Lower lobe of right lung (tissue), 2 donors: Measurements from ENCODE around the gene C11orf54. TPM values are rescaled to one million over a fixed set of nuclear protein-coding genes. Genes with fewer than 3 reads are reported as not detected.
"Not testable (repeated sequence)": the region's sequence is repeated elsewhere in the genome, so short reads cannot be mapped to it uniquely, and the experiment has no call there.

Experiments
- ATAC-seq, 2 donors: fragments of 200-7000 bp; cut with Tn5 transposase; one replicate each; pipeline ENCODE4 v1.9.1; 2020 to 2022; ENCODE audit warnings: mild to moderate bottlenecking in 2 of 2, moderate library complexity in 2 of 2
- DNase-seq: peaks from one replicate; pipeline ENCODE4 v3.0.0-alpha.2; 2020
- H3K27ac ChIP-seq: fragments of 200-600 bp; one replicate; pipeline ENCODE4 v1.8.0; 2022
- H3K27me3 ChIP-seq: fragments of 200-600 bp; one replicate; pipeline ENCODE4 v1.8.0; 2022; ENCODE audit warnings: low read depth
- H3K36me3 ChIP-seq: fragments of 200-600 bp; one replicate; pipeline ENCODE4 v1.8.0; 2022; ENCODE audit warnings: mild to moderate bottlenecking
- H3K4me1 ChIP-seq: fragments of 200-600 bp; one replicate; pipeline ENCODE4 v1.8.0; 2022
- H3K4me3 ChIP-seq: fragments of 200-600 bp; one replicate; pipeline ENCODE4 v1.8.0; 2022; ENCODE audit warnings: mild to moderate bottlenecking
- H3K9me3 ChIP-seq: fragments of 200-600 bp; one replicate; pipeline ENCODE4 v1.8.0; 2022
- CTCF ChIP-seq: fragments of 200-600 bp; IDR thresholded peaks from one replicate; pipeline ENCODE4 v1.8.0; 2022; ENCODE audit warnings: antibody characterized with exemption, mild to moderate bottlenecking
- intact Hi-C: fragments of 100-400 bp; cut with DNase I; formaldehyde crosslinking; loops from one replicate; pipeline ENCODE4 v1.11.0; 2022
- total RNA-seq: library from RNA; stranded (reverse); fragmentation: NEBNext Ultra II Directional; extraction: Animal tissue kit (Norgen Biotek cat#: 25700); gene quantifications from one replicate; pipeline ENCODE4 v1.2.1, GENCODE V29; 2021
- donor health status: DM: no; HTN: yes; CAD: no; lungs with severe emphysema.

Gene C11orf54
- total RNA-seq, 1 donor from 2014 or later: 50.2 TPM

- Histone ChIP-seq H3K4me1 (no peaks in the 10 kb centered on the region), H3K9me3 (no peaks in the 10 kb centered on the region), H3K36me3 (peaks cover 100% of the 10 kb centered on the region), H3K27me3 (no peaks in the 10 kb centered on the region), H3K27ac (no peak overlapping the region), H3K4me3 (no peak overlapping the region)
- TF ChIP-seq CTCF: no peak
- no peak for ATAC-seq
- intact Hi-C loops: no loop called here
- no peak for DNase-seq
These were observed 16.7 kb downstream of the C11orf54 start for GRCh38 chr11:93757924-93758865.

GRCh38 chr11:93759123-93759522 lies 17.7 kb downstream of the C11orf54 start:
- peaks cover 100% of the 10 kb centered on the region for H3K36me3 ChIP-seq
- DNase-seq, intact Hi-C loops: not testable (repeated sequence)

GRCh38 chr11:93761910-93762309 lies 20.4 kb downstream of the C11orf54 start:
- Histone ChIP-seq H3K4me1 (no peaks in the 10 kb centered on the region), H3K27me3 (no peaks in the 10 kb centered on the region), H3K4me3 (no peak overlapping the region), H3K36me3 (peaks cover 87% of the 10 kb centered on the region), H3K27ac (no peak overlapping the region), H3K9me3 (no peaks in the 10 kb centered on the region)
- ATAC-seq (no peak), DNase-seq (no peak)
- TF ChIP-seq CTCF: no peak
- intact Hi-C loops: no loop called here

More at GRCh38 chr11:93759123-93759522, 17.7 kb downstream of the C11orf54 start:
- not testable (repeated sequence) for H3K4me3 ChIP-seq, H3K27ac ChIP-seq, H3K4me1 ChIP-seq, H3K9me3 ChIP-seq, ATAC-seq, H3K27me3 ChIP-seq

- no peak overlapping the region for H3K4me3 ChIP-seq
- intact Hi-C loops: no loop called here
- no peaks in the 10 kb centered on the region for H3K27me3 ChIP-seq
- peaks cover 50% of the 10 kb centered on the region for H3K36me3 ChIP-seq
- TF ChIP-seq CTCF: no peak
- no peak for DNase-seq
- ATAC-seq: no peak
- no peak overlapping the region for H3K27ac ChIP-seq
- H3K4me1 ChIP-seq: no peaks in the 10 kb centered on the region
- no peaks in the 10 kb centered on the region for H3K9me3 ChIP-seq
These were observed 24.1 kb downstream of the C11orf54 start for GRCh38 chr11:93765551-93765950.

- no peak overlapping the region for H3K27ac ChIP-seq
- no peak for TF ChIP-seq CTCF
- no peaks in the 10 kb centered on the region for H3K4me1 ChIP-seq
- no peak overlapping the region for H3K4me3 ChIP-seq
- peaks cover 41% of the 10 kb centered on the region for H3K36me3 ChIP-seq
- H3K9me3 ChIP-seq: no peaks in the 10 kb centered on the region
- intact Hi-C loops: no loop called here
- H3K27me3 ChIP-seq: no peaks in the 10 kb centered on the region
- ATAC-seq: peak in 1 of 2 donors; percentile 37
- no peak for DNase-seq
These were observed 25.0 kb downstream of the C11orf54 start for GRCh38 chr11:93766504-93766903.

- no peak overlapping the region for H3K27ac ChIP-seq
- peaks cover 36% of the 10 kb centered on the region for H3K36me3 ChIP-seq
- intact Hi-C loops: no loop called here
- ATAC-seq: peak; percentile 52 to 72
- no peaks in the 10 kb centered on the region for H3K4me1 ChIP-seq
- no peak for DNase-seq
- no peaks in the 10 kb centered on the region for H3K9me3 ChIP-seq
- no peak for TF ChIP-seq CTCF
- no peak overlapping the region for H3K4me3 ChIP-seq
- H3K27me3 ChIP-seq: no peaks in the 10 kb centered on the region
These were observed 25.5 kb downstream of the C11orf54 start for GRCh38 chr11:93767018-93767417.
